Measurements from ENCODE around the gene CLDN2.
"Not testable (repeated sequence)": the region's sequence is repeated elsewhere in the genome, so short reads cannot be mapped to it uniquely, and the experiment has no call there.

The CLDN2 gene

GRCh38 chrX:106952988-106953387 lies 32.8 kb downstream of the CLDN2 start:
- peaks cover 3 to 19% (median 13%) of the 10 kb centered on the region in 5 donors for H3K36me3 ChIP-seq (ENCODE audit: control insufficient read depth in 5 of 5, insufficient read depth in 5 of 5, low read length in 5 of 5)
- H3K4me3 ChIP-seq (ENCODE audit: low read depth in 1 of 5, low read length in 5 of 5), result no peak overlapping the region
- no peaks in the 10 kb centered on the region for H3K9me3 ChIP-seq (ENCODE audit: control insufficient read depth in 5 of 5, low read length in 5 of 5)
- H3K27ac ChIP-seq (ENCODE audit: low read depth, low read length), result no peak overlapping the region
- no peak overlapping the region for H3K9ac ChIP-seq (ENCODE audit: low read length in 5 of 5)
- H3K27me3 ChIP-seq (ENCODE audit: control insufficient read depth in 5 of 5, insufficient read depth in 4 of 5, low read length in 5 of 5), result peaks cover 0 to 9% (median 6%) of the 10 kb centered on the region in 5 donors
- H3K4me1 ChIP-seq (ENCODE audit: control insufficient read depth in 5 of 5, insufficient read depth in 5 of 5, low read length in 5 of 5), result no peaks in the 10 kb centered on the region

GRCh38 chrX:106954041-106954440 lies 33.8 kb downstream of the CLDN2 start:
- H3K4me3 ChIP-seq (ENCODE audit: low read depth in 1 of 5, low read length in 5 of 5), result no peak overlapping the region
- H3K27me3 ChIP-seq (ENCODE audit: control insufficient read depth in 5 of 5, insufficient read depth in 4 of 5, low read length in 5 of 5), result peaks cover 0 to 9% (median 6%) of the 10 kb centered on the region in 5 donors
- no peaks in the 10 kb centered on the region for H3K4me1 ChIP-seq (ENCODE audit: control insufficient read depth in 5 of 5, insufficient read depth in 5 of 5, low read length in 5 of 5)
- no peak overlapping the region for H3K9ac ChIP-seq (ENCODE audit: low read length in 5 of 5)
- H3K9me3 ChIP-seq (ENCODE audit: control insufficient read depth in 5 of 5, low read length in 5 of 5), result no peaks in the 10 kb centered on the region
- no peak overlapping the region for H3K27ac ChIP-seq (ENCODE audit: low read depth, low read length)
- peaks cover 3 to 20% (median 14%) of the 10 kb centered on the region in 5 donors for H3K36me3 ChIP-seq (ENCODE audit: control insufficient read depth in 5 of 5, insufficient read depth in 5 of 5, low read length in 5 of 5)

- H3K9ac ChIP-seq (ENCODE audit: low read length in 5 of 5), result no peak overlapping the region
- H3K4me3 ChIP-seq (ENCODE audit: low read depth in 1 of 5, low read length in 5 of 5), result no peak overlapping the region
- peaks cover 3 to 22% (median 14%) of the 10 kb centered on the region in 5 donors for H3K36me3 ChIP-seq (ENCODE audit: control insufficient read depth in 5 of 5, insufficient read depth in 5 of 5, low read length in 5 of 5)
- H3K4me1 ChIP-seq (ENCODE audit: control insufficient read depth in 5 of 5, insufficient read depth in 5 of 5, low read length in 5 of 5), result no peaks in the 10 kb centered on the region
- H3K27me3 ChIP-seq (ENCODE audit: control insufficient read depth in 5 of 5, insufficient read depth in 4 of 5, low read length in 5 of 5), result peaks cover 0 to 9% (median 5%) of the 10 kb centered on the region in 5 donors
- no peaks in the 10 kb centered on the region for H3K9me3 ChIP-seq (ENCODE audit: control insufficient read depth in 5 of 5, low read length in 5 of 5)
- no peak overlapping the region for H3K27ac ChIP-seq (ENCODE audit: low read depth, low read length)
Observed at GRCh38 chrX:106955004-106955772, 35.0 kb downstream of the CLDN2 start.

GRCh38 chrX:106957856-106958255 lies 37.7 kb downstream of the CLDN2 start:
- no peak overlapping the region for H3K27ac ChIP-seq (ENCODE audit: low read depth, low read length)

GRCh38 chrX:106959901-106960300 lies 39.7 kb downstream of the CLDN2 start:
- peaks cover 0 to 5% (median 0%) of the 10 kb centered on the region in 5 donors for H3K4me1 ChIP-seq (ENCODE audit: control insufficient read depth in 5 of 5, insufficient read depth in 5 of 5, low read length in 5 of 5)
- no peaks in the 10 kb centered on the region for H3K9me3 ChIP-seq (ENCODE audit: control insufficient read depth in 5 of 5, low read length in 5 of 5)
- peaks cover 0 to 5% (median 3%) of the 10 kb centered on the region in 5 donors for H3K27me3 ChIP-seq (ENCODE audit: control insufficient read depth in 5 of 5, insufficient read depth in 4 of 5, low read length in 5 of 5)
- H3K36me3 ChIP-seq (ENCODE audit: control insufficient read depth in 5 of 5, insufficient read depth in 5 of 5, low read length in 5 of 5), result peaks cover 0 to 28% (median 8%) of the 10 kb centered on the region in 5 donors
- H3K4me3 ChIP-seq (ENCODE audit: low read depth in 1 of 5, low read length in 5 of 5), result no peak overlapping the region
- no peak overlapping the region for H3K9ac ChIP-seq (ENCODE audit: low read length in 5 of 5)
- H3K27ac ChIP-seq (ENCODE audit: low read depth, low read length), result no peak overlapping the region

More at GRCh38 chrX:106957856-106958255, 37.7 kb downstream of the CLDN2 start:
- Histone ChIP-seq H3K27me3 (ENCODE audit: control insufficient read depth in 5 of 5, insufficient read depth in 4 of 5, low read length in 5 of 5) (peaks cover 0 to 5% (median 0%) of the 10 kb centered on the region in 5 donors), H3K36me3 (ENCODE audit: control insufficient read depth in 5 of 5, insufficient read depth in 5 of 5, low read length in 5 of 5) (peaks cover 3 to 34% (median 17%) of the 10 kb centered on the region in 5 donors), H3K9ac (ENCODE audit: low read length in 5 of 5) (no peak overlapping the region), H3K4me3 (ENCODE audit: low read depth in 1 of 5, low read length in 5 of 5) (no peak overlapping the region), H3K9me3 (ENCODE audit: control insufficient read depth in 5 of 5, low read length in 5 of 5) (no peaks in the 10 kb centered on the region), H3K4me1 (ENCODE audit: control insufficient read depth in 5 of 5, insufficient read depth in 5 of 5, low read length in 5 of 5) (peaks cover 0 to 5% (median 0%) of the 10 kb centered on the region in 5 donors)

GRCh38 chrX:106963111-106963510 lies 42.9 kb downstream of the CLDN2 start:
- Histone ChIP-seq H3K4me3 (ENCODE audit: low read depth in 1 of 5, low read length in 5 of 5) (no peak overlapping the region), H3K27me3 (ENCODE audit: control insufficient read depth in 5 of 5, insufficient read depth in 4 of 5, low read length in 5 of 5) (peaks cover 0 to 3% (median 0%) of the 10 kb centered on the region in 5 donors), H3K36me3 (ENCODE audit: control insufficient read depth in 5 of 5, insufficient read depth in 5 of 5, low read length in 5 of 5) (peaks cover 0 to 14% (median 7%) of the 10 kb centered on the region in 5 donors), H3K9ac (ENCODE audit: low read length in 5 of 5) (no peak overlapping the region), H3K9me3 (ENCODE audit: control insufficient read depth in 5 of 5, low read length in 5 of 5) (no peaks in the 10 kb centered on the region), H3K4me1 (ENCODE audit: control insufficient read depth in 5 of 5, insufficient read depth in 5 of 5, low read length in 5 of 5) (peaks cover 0 to 5% (median 0%) of the 10 kb centered on the region in 5 donors), H3K27ac (ENCODE audit: low read depth, low read length) (no peak overlapping the region)

- Histone ChIP-seq H3K4me3 (ENCODE audit: low read depth in 1 of 5, low read length in 5 of 5) (no peak overlapping the region), H3K9me3 (ENCODE audit: control insufficient read depth in 5 of 5, low read length in 5 of 5) (no peaks in the 10 kb centered on the region), H3K27me3 (ENCODE audit: control insufficient read depth in 5 of 5, insufficient read depth in 4 of 5, low read length in 5 of 5) (peaks cover 0 to 3% (median 0%) of the 10 kb centered on the region in 5 donors), H3K36me3 (ENCODE audit: control insufficient read depth in 5 of 5, insufficient read depth in 5 of 5, low read length in 5 of 5) (peaks cover 0 to 14% (median 5%) of the 10 kb centered on the region in 5 donors), H3K27ac (ENCODE audit: low read depth, low read length) (no peak overlapping the region), H3K4me1 (ENCODE audit: control insufficient read depth in 5 of 5, insufficient read depth in 5 of 5, low read length in 5 of 5) (peaks cover 0 to 5% (median 0%) of the 10 kb centered on the region in 5 donors), H3K9ac (ENCODE audit: low read length in 5 of 5) (no peak overlapping the region)
Observed at GRCh38 chrX:106964290-106964689, 44.1 kb downstream of the CLDN2 start.

GRCh38 chrX:106966547-106966946 lies 46.3 kb downstream of the CLDN2 start:
- H3K27me3 ChIP-seq (ENCODE audit: control insufficient read depth in 5 of 5, insufficient read depth in 4 of 5, low read length in 5 of 5); H3K9me3 ChIP-seq (ENCODE audit: control insufficient read depth in 5 of 5, low read length in 5 of 5); H3K4me1 ChIP-seq (ENCODE audit: control insufficient read depth in 5 of 5, insufficient read depth in 5 of 5, low read length in 5 of 5); H3K9ac ChIP-seq (ENCODE audit: low read length in 5 of 5); H3K4me3 ChIP-seq (ENCODE audit: low read depth in 1 of 5, low read length in 5 of 5); H3K27ac ChIP-seq (ENCODE audit: low read depth, low read length); H3K36me3 ChIP-seq (ENCODE audit: control insufficient read depth in 5 of 5, insufficient read depth in 5 of 5, low read length in 5 of 5): not testable (repeated sequence)

- Histone ChIP-seq H3K27me3 (ENCODE audit: control insufficient read depth in 5 of 5, insufficient read depth in 4 of 5, low read length in 5 of 5) (peaks cover 0 to 5% (median 0%) of the 10 kb centered on the region in 5 donors), H3K4me1 (ENCODE audit: control insufficient read depth in 5 of 5, insufficient read depth in 5 of 5, low read length in 5 of 5) (peaks cover 0 to 6% (median 0%) of the 10 kb centered on the region in 5 donors), H3K9ac (ENCODE audit: low read length in 5 of 5) (no peak overlapping the region), H3K27ac (ENCODE audit: low read depth, low read length) (no peak overlapping the region), H3K36me3 (ENCODE audit: control insufficient read depth in 5 of 5, insufficient read depth in 5 of 5, low read length in 5 of 5) (peaks cover 0 to 11% (median 0%) of the 10 kb centered on the region in 5 donors), H3K4me3 (ENCODE audit: low read depth in 1 of 5, low read length in 5 of 5) (no peak overlapping the region), H3K9me3 (ENCODE audit: control insufficient read depth in 5 of 5, low read length in 5 of 5) (no peaks in the 10 kb centered on the region)
Observed at GRCh38 chrX:106972896-106973295, 52.7 kb downstream of the CLDN2 start.

- no peak overlapping the region for H3K27ac ChIP-seq (ENCODE audit: low read depth, low read length)
- no peak overlapping the region for H3K9ac ChIP-seq (ENCODE audit: low read length in 5 of 5)
- peaks cover 0 to 6% (median 0%) of the 10 kb centered on the region in 5 donors for H3K4me1 ChIP-seq (ENCODE audit: control insufficient read depth in 5 of 5, insufficient read depth in 5 of 5, low read length in 5 of 5)
- H3K27me3 ChIP-seq (ENCODE audit: control insufficient read depth in 5 of 5, insufficient read depth in 4 of 5, low read length in 5 of 5), result peaks cover 0 to 5% (median 0%) of the 10 kb centered on the region in 5 donors
- no peaks in the 10 kb centered on the region for H3K9me3 ChIP-seq (ENCODE audit: control insufficient read depth in 5 of 5, low read length in 5 of 5)
- H3K4me3 ChIP-seq (ENCODE audit: low read depth in 1 of 5, low read length in 5 of 5), result no peak overlapping the region
- H3K36me3 ChIP-seq (ENCODE audit: control insufficient read depth in 5 of 5, insufficient read depth in 5 of 5, low read length in 5 of 5), result peaks cover 0 to 11% (median 0%) of the 10 kb centered on the region in 5 donors
Observed at GRCh38 chrX:106973433-106974149, 53.4 kb downstream of the CLDN2 start.
